CD14-positive monocyte (primary cell): ENCODE measurements around the gene NR1D1. TPM values are rescaled to one million over a fixed set of nuclear protein-coding genes. Genes with fewer than 3 reads are reported as not detected.
A peak's percentile ranks its signal among the peaks of the same experiment; 100 is the strongest.

ENCODE experiments used
- DNase-seq, 3 donors: peaks; one replicate each; pipeline ENCODE4 v3.0.0-alpha.2; 2011 to 2022
- H2AFZ ChIP-seq: 2 replicates; pipeline ENCODE4 v1.6.0; 2012; ENCODE audit warnings: mild to moderate bottlenecking, low read depth, low read length, inconsistent platforms; ENCODE audit not compliant: insufficient read depth, poor library complexity, severe bottlenecking
- H3K27ac ChIP-seq, 2 donors: 1 replicate in 1 of 2; 2 replicates in 1 of 2; pipeline ENCODE4 v1.5.1; 2012 to 2013; ENCODE audit warnings: low read length in 2 of 2, control low read depth in 1 of 2, inconsistent platforms in 1 of 2, low read depth in 1 of 2, mild to moderate bottlenecking in 1 of 2
- H3K27me3 ChIP-seq, 2 donors: one replicate each; pipeline versions ENCODE4 v1.6.0 to v1.6.1; 2011 to 2013; ENCODE audit warnings: low read length in 2 of 2; ENCODE audit not compliant: control insufficient read depth in 2 of 2, insufficient read depth in 2 of 2
- H3K36me3 ChIP-seq, 2 donors: replicated peaks in 1 of 2; 1 replicate in 1 of 2; 2 replicates in 1 of 2; pipeline versions ENCODE4 v1.5.1 to v1.6.1; 2012 to 2013; ENCODE audit warnings: low read length in 2 of 2, control low read depth in 1 of 2, inconsistent platforms in 1 of 2, mild to moderate bottlenecking in 1 of 2; ENCODE audit not compliant: insufficient read depth in 2 of 2, control insufficient read depth in 1 of 2
- H3K4me1 ChIP-seq, 2 donors: 1 replicate in 1 of 2; 2 replicates in 1 of 2; pipeline versions ENCODE4 v1.5.1 to v1.6.1; 2012 to 2013; ENCODE audit warnings: low read length in 2 of 2, control low read depth in 1 of 2, inconsistent platforms in 1 of 2, mild to moderate bottlenecking in 1 of 2, moderate library complexity in 1 of 2; ENCODE audit not compliant: insufficient read depth in 2 of 2, control insufficient read depth in 1 of 2
- H3K4me2 ChIP-seq: replicated peaks from 2 replicates; pipeline ENCODE3; 2012; ENCODE audit warnings: low read length, moderate library complexity, mild to moderate bottlenecking; ENCODE audit not compliant: poor library complexity, severe bottlenecking; ENCODE audit errors: extremely low read depth
- H3K4me3 ChIP-seq, 3 experiments: fragments of 200-600 bp in 1 of 3; sonication (generic) in 1 of 3; replicated peaks in 1 of 3; 1 replicate in 2 of 3; 2 replicates in 1 of 3; pipeline ENCODE4 v1.5.1; 2011 to 2013; ENCODE audit warnings: low read length in 3 of 3, mild to moderate bottlenecking in 3 of 3, control low read depth in 2 of 3, low read depth in 2 of 3, inconsistent platforms in 1 of 3, moderate library complexity in 1 of 3
- H3K79me2 ChIP-seq: 2 replicates; pipeline ENCODE4 v1.6.0; 2012; ENCODE audit warnings: mild to moderate bottlenecking, control low read depth, inconsistent platforms, low read length, moderate library complexity; ENCODE audit not compliant: insufficient read depth
- H3K9ac ChIP-seq: 2 replicates; pipeline ENCODE4 v1.6.0; 2017; ENCODE audit warnings: low read length, mild to moderate bottlenecking; ENCODE audit not compliant: insufficient read depth, poor library complexity, severe bottlenecking
- H3K9me3 ChIP-seq, 2 donors: replicated peaks in 1 of 2; 1 replicate in 1 of 2; 2 replicates in 1 of 2; pipeline versions ENCODE4 v1.5.1 to v1.6.1; 2012 to 2013; ENCODE audit warnings: low read length in 2 of 2, control low read depth in 1 of 2; ENCODE audit not compliant: control insufficient read depth in 1 of 2, insufficient read depth in 1 of 2
- H4K20me1 ChIP-seq: 2 replicates; pipeline ENCODE4 v1.6.0; 2012; ENCODE audit warnings: mild to moderate bottlenecking, low read length, control low read depth, moderate library complexity; ENCODE audit not compliant: insufficient read depth
- H3K27ac Mint-ChIP-seq, 7 donors: one replicate each; pipeline ENCODE4 v1.8.0; 2020; ENCODE audit warnings: mild to moderate bottlenecking in 7 of 7, mixed read lengths in 7 of 7, moderate library complexity in 6 of 7, inconsistent platforms in 2 of 7
- H3K27me3 Mint-ChIP-seq, 3 donors: one replicate each; pipeline ENCODE4 v1.8.0; 2021 to 2022; ENCODE audit warnings: low read depth in 3 of 3, mild to moderate bottlenecking in 3 of 3, mixed read lengths in 3 of 3, moderate library complexity in 3 of 3, inconsistent platforms in 1 of 3
- H3K36me3 Mint-ChIP-seq, 2 donors: one replicate each; pipeline ENCODE4 v1.8.0; 2020; ENCODE audit warnings: mixed read lengths in 2 of 2, inconsistent platforms in 1 of 2, mild to moderate bottlenecking in 1 of 2
- H3K4me1 Mint-ChIP-seq: one replicate; pipeline ENCODE4 v1.8.0; 2020; ENCODE audit warnings: mild to moderate bottlenecking, mixed read lengths
- H3K4me3 Mint-ChIP-seq, 2 donors: one replicate each; pipeline ENCODE4 v1.8.0; 2020; ENCODE audit warnings: mild to moderate bottlenecking in 2 of 2, mixed read lengths in 2 of 2, moderate library complexity in 1 of 2
- H3K9me3 Mint-ChIP-seq, 7 donors: one replicate each; pipeline ENCODE4 v1.8.0; 2020 to 2022; ENCODE audit warnings: mixed read lengths in 7 of 7, mild to moderate bottlenecking in 6 of 7, moderate library complexity in 6 of 7, inconsistent platforms in 2 of 7
- WGBS: methylation state at CpG from one replicate; pipeline ENCODE4 v1.1.5; 2013; ENCODE audit warnings: missing lambda C conversion rate; ENCODE audit not compliant: insufficient coverage; 5-methylcytosine and 5-hydroxymethylcytosine counted together
- intact Hi-C, 2 donors: fragments of 100-400 bp; cut with micrococcal nuclease; formaldehyde crosslinking; loops; one replicate each; pipeline versions ENCODE4 v1.15.0 to v1.15.1; 2023
- polyA plus RNA-seq, 3 donors: library from polyadenylated mRNA; depleted of rRNA in 1 of 3; unstranded in 2 of 3; stranded (reverse) in 1 of 3; fragments of 300-500 nt in 2 of 3; fragments of >200 nt in 1 of 3; fragmentation: Illumina TruSeq in 2 of 3; gene quantifications; 1 replicate in 2 of 3; 2 replicates in 1 of 3; pipeline ENCODE4 v1.2.3, GENCODE V29; 2012 to 2021
- TF ChIP-seq, protein P1 (sequence below): fragments of 200-600 bp; IDR thresholded peaks from one replicate; pipeline ENCODE4 v1.8.0; 2022; ENCODE audit warnings: antibody characterized with exemption, mild to moderate bottlenecking

NR1D1 gene
- polyA plus RNA-seq, 3 donors: 0.28 to 4.9 (median 0.31) TPM

DNA sequence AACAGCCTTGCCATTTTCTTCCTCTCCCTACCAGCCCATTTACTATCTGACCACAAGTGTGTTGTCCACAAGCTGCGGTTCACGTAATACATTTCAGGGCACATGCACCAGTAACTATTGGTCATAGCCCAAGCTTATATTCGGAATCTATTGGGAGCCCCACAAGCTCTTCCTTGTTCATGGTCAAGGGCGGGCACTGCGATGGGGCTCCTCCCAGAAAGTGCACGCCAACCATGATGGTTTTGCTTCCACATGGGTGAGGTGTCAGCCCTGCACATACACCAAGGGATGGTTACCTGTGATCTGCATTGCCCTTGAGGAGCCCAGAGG, 25.6 kb downstream of the NR1D1 start:
- Histone ChIP-seq H2AFZ (peak overlapping the region; percentile 42), H3K9ac (no peak overlapping the region), H3K4me2 (peak overlapping the region; percentile 52), H3K4me1 (peaks cover 55 to 56% of the 10 kb centered on the region in 2 donors), H3K27ac (peak overlapping the region; percentile 43 to 49), H3K9me3 (no peaks in the 10 kb centered on the region), H3K79me2 (peaks cover 49% of the 10 kb centered on the region), H3K36me3 (peaks cover 8 to 35% of the 10 kb centered on the region in 2 donors), H3K27me3 (no peaks in the 10 kb centered on the region), H4K20me1 (peaks cover 73% of the 10 kb centered on the region), H3K4me3 (peak overlapping the region in 1 of 3 experiments; percentile 52)
- DNase-seq: no peak
- Mint-ChIP-seq H3K36me3 (peaks cover 30 to 34% of the 10 kb centered on the region in 2 donors), H3K4me3 (no peak overlapping the region), H3K27ac (peak overlapping the region in 6 of 7 donors; percentile 46 to 88 (median 69)), H3K4me1 (peaks cover 56% of the 10 kb centered on the region), H3K27me3 (no peaks in the 10 kb centered on the region), H3K9me3 (no peaks in the 10 kb centered on the region)
- WGBS: 70% methylated on average over 6 of the region's 6 CpGs
- TF ChIP-seq, protein P1, sequence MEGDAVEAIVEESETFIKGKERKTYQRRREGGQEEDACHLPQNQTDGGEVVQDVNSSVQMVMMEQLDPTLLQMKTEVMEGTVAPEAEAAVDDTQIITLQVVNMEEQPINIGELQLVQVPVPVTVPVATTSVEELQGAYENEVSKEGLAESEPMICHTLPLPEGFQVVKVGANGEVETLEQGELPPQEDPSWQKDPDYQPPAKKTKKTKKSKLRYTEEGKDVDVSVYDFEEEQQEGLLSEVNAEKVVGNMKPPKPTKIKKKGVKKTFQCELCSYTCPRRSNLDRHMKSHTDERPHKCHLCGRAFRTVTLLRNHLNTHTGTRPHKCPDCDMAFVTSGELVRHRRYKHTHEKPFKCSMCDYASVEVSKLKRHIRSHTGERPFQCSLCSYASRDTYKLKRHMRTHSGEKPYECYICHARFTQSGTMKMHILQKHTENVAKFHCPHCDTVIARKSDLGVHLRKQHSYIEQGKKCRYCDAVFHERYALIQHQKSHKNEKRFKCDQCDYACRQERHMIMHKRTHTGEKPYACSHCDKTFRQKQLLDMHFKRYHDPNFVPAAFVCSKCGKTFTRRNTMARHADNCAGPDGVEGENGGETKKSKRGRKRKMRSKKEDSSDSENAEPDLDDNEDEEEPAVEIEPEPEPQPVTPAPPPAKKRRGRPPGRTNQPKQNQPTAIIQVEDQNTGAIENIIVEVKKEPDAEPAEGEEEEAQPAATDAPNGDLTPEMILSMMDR: no peak
- intact Hi-C loops: no loop called here

DNA sequence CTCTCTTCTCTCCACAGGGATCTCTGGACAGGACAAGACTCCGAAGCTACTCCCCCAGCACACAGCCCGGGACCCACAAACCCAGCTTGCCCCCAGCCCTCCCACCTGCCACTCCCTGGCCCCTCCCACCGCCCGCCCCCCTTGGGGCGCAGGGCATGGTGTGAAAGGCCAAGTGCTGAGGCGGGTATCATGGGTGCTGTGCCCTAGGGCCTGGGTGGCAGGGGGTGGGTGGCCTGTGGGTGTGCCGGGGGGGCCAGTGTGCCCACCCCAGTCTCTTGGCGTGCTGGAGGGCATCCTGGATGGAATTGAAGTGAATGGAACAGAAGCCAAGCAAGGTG, 26.2 kb downstream of the NR1D1 start:
- no peaks in the 10 kb centered on the region for H3K9me3 Mint-ChIP-seq
- WGBS: 90% methylated on average over 4 of the region's 8 CpGs
- peaks cover 0 to 2% (median 0%) of the 10 kb centered on the region in 3 donors for H3K27me3 Mint-ChIP-seq
- Histone ChIP-seq H3K36me3 (peaks cover 5 to 28% of the 10 kb centered on the region in 2 donors), H3K4me3 (no peak overlapping the region), H3K27me3 (no peaks in the 10 kb centered on the region), H3K4me1 (peaks cover 61 to 63% of the 10 kb centered on the region in 2 donors), H2AFZ (no peak overlapping the region), H3K9me3 (no peaks in the 10 kb centered on the region), H3K4me2 (no peak overlapping the region), H3K79me2 (peaks cover 56% of the 10 kb centered on the region), H3K9ac (no peak overlapping the region), H3K27ac (no peak overlapping the region), H4K20me1 (peaks cover 80% of the 10 kb centered on the region)
- TF ChIP-seq, protein P1: no peak
- no peak overlapping the region for H3K4me3 Mint-ChIP-seq
- DNase-seq: no peak
- intact Hi-C loops: no loop called here
- peaks cover 27 to 28% of the 10 kb centered on the region in 2 donors for H3K36me3 Mint-ChIP-seq
- no peak overlapping the region for H3K27ac Mint-ChIP-seq
- H3K4me1 Mint-ChIP-seq: peaks cover 62% of the 10 kb centered on the region
